ENCODE measurements around the gene TMCO4.

DNA sequence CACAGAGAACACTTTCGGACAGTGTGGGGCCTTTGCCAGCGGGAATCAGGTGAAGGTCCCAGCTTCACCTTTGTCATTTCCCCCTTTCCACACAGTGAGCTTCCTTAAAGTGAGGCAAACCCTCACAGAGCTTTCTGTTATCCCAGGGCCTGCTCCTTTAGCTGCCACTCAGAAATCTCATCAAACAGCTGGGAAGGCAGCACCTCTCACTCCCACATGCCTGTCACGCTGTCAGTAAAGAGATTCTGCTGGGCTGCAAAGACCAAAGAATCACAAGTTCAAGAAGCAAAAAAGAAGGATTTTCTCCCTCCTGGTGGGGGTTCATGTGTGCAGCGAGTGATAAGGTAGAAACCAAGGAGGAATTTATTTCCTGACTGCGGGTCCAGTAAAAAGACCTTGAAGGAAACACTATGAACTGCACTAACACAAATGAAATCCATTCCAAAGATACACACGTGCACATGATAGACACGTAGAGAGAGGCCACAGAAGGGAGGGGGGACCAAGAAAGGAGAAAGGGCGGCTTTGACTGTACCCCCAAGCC, 91.1 kb downstream of the TMCO4 start:
- TF ChIP-seq CTCF (conservative IDR thresholded peaks at IDR 0.05; ENCODE audit: low read length), result no peak
- TF ChIP-seq EZH2phosphoT487 (IDR thresholded peaks at IDR 0.05; ENCODE audit: borderline replicate concordance, low read depth, low read length), result no peak
